Inflammatory macrophage (primary cell): ENCODE measurements around the gene CAT.

ENCODE experiments used
- DNase-seq, 2 donors: peaks; one replicate each; pipeline ENCODE4 v3.0.0-alpha.2; 2020 to 2022

CAT gene

DNA sequence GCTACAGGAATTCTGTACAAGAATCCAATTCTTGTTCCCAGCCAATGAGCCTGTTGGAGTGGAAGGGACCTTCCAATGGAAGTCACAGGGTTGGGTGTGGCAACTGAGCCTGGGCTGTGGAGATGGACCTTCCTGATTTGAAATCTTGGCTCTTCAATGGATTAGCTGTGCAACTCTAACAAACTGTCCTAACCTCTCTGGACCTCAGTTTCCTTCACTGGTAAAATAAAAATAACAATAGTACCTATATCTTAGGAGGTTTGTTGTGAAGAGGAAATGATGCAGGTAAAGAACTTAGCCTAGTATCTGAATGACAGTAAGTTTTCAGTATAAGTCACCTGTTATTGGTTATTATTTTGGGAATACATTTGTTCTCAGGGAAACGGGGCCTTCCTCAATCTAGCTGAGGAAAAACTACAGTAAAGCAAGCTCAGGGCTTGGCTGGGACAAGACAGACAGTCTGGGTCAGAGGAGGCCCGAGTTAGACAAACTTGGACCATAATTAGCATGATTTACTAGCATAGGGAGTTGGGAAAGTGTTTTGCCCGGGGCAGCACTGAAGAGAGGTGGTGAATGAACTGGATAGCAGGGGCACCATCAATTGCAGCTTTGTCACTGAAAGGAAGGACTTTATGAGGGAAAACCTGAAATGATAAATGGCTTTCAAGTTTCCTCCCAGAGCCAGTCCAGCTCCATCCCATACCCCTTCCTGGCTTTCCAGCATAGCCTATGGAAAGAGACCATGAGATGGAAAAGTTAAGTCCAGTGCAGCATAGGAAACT lies 61.2 kb downstream of the CAT start:
- no peak for DNase-seq

DNA sequence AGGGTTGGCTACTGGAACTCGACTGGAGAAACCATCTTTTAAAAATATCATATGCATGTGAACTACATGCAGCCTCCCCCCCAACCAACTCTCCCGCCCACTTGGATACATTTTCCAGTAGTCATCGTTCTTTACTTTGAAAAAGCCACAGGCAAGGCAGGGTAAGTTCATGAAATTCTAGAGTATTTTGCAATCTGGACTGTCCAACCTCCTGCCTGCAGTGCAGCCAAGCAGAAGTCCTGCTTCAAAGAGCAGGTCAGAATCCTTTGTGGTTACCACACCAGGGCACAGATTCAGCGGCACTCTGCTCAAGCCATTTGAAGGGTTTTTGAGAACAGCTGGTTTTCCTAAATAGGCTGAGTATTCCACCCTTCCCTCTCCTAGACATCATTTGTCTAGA lies 62.8 kb downstream of the CAT start:
- DNase-seq, result peak; percentile 83 to 92

DNA sequence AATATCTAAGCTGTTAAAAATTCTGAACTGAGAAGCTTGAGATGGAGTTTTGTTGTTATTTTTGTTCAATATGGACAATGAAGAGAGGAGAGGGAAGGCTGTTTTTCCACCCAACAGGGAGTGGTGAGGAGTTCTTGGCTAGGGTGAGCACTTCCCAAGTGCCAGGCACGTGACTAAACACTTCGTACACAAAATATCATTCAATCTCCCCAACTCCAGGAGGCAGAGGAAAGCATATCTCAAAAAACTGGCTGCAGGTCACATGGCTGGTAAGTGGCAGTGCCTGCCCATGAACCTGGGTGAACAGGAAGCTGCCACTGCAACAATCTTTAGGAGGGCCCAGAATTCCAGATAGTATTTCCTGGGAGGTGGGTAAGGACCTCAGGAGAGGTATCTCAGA lies 63.2 kb downstream of the CAT start:
- peak in 1 of 2 donors; percentile 25 for DNase-seq

DNA sequence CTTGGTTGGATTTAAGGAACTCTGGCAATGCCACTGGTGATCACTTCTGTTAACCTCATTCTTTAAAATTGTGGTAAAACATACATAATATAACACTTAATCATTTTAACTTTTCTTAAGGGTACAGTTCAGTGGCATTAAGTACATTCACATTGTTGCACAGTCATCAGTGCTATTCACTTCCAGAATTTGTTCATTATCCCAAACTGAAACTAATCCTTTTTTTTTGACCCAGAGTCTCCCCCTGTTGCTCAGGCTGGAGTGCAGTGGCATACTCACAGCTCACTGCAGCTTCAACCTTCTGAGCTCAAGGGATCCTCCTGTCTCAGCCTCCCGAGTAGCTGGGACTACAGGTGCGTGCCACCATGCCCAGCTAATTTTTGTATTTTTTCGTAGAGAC lies 64.2 kb downstream of the CAT start:
- DNase-seq, result peak; percentile 13 to 21

DNA sequence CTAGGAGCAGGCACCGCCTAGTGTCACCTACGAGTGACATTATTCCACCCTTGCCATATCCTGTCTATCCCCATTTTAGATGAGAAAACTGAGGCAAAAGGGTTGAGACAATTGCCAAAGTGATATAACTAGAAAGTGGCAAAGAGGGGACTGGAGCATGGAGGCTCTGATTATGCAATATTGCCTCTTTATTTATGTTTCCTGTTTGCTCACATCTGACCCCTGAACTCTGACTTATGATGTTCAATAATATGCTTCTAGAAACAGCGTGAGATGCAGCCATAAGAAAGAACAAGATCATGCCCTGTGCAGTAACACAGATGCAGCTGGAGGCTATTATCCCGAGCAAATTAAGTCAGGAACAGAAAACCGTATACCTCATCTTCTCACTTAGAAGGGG lies 67.1 kb downstream of the CAT start:
- DNase-seq, result no peak

DNA sequence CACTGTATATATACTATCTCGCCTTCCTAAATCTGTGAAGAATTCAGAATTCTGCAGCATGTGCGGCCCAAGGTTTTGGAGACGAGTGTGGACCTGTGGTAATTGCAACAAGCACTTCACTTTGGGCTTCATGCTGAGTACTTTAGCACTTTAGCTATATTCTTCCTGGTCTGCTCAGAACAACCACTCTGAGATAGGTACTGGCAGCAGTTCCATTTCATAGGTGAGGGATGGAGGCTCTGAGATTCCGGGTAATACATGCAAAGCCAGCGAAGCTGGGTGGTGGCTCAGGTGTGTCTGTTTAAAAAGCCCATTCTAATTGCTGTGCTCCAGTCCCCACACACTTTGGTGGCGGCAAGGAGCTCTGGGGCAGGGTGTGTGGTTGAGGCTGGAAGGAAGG lies 68.4 kb downstream of the CAT start:
- no peak for DNase-seq

DNA sequence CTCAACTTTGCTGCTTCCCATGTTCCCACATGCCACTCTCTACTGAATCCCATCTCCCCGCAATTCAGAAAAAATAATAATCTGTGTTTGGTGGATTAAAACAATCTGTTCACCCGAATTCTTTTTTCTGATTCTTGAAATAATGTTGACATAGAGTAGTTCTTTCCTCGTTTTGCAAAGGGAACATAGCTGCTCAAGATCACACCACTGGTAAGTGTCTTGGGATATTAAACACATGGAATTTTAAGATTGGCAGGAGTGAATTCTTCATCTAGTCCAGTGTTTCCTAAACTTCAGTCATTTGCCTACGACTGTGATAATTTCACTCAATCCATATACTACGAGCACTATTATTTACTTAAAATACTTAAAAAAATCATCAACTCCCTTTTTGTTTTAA lies 68.9 kb downstream of the CAT start:
- no peak for DNase-seq

DNA sequence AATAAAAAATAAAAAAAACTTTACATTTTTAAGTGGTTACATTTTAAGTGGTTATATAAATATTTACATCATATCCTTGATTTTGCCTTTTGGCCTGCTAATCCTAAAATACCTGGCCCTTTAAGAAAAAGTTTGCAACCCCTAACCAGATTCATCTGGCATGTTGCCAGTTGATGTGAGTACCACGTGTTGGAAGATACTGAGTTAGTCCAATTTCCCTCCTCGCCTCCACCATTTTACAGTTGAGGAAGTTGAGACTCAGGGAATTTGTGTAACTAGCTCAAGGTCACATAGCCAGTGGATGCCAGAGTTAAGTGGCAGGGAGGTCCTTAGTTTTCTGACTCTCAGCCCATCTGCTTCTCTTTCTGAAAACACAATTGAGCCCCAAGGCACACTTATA lies 69.8 kb downstream of the CAT start:
- peak; percentile 79 to 88 for DNase-seq

DNA sequence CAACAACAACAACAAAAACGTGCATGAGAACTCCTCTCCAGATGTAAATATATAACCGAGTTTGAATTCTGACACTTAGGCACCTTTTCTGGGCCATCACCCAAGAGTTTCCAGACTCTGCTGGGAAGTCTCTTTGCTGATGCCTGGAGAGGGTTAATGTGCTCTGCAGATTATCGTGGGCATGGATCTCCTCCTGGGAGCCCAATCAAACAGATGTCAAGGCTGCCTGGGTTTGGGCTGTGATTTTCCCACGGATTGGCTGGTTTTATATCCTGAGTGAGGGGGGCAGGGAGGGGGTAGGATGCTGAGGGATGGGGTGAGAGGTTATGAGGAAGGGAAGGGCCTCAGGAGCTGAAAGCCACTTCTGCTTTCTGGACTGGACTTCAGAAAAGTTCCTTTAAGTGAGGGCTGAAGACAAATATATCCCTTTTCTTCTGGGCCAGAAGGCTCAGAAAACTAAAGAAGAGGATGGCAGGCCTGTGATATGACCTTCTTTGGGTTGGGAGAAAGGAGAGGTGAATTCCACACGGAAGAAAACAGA lies 70.7 kb downstream of the CAT start:
- DNase-seq, result peak; percentile 62 to 64

DNA sequence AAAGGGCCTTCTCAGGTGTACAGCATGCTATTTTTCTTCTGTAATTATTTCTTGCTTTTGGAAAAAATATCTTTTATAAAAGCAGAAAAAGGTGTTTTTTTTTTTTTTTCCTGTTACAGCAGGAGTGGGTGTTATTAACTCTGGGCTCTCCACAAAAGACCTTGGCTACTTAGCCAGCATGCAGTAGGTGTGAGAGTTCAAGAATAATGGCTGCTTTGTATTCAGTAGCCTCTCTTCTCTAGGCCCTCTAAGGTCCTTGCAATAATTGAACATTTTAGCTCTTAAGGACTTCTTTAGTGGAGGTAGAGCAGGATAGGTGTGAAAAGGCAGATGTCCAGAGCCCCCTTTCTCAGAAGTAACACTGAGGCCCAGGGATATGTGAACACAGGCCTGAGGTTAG lies 71.5 kb downstream of the CAT start:
- DNase-seq, result no peak

DNA sequence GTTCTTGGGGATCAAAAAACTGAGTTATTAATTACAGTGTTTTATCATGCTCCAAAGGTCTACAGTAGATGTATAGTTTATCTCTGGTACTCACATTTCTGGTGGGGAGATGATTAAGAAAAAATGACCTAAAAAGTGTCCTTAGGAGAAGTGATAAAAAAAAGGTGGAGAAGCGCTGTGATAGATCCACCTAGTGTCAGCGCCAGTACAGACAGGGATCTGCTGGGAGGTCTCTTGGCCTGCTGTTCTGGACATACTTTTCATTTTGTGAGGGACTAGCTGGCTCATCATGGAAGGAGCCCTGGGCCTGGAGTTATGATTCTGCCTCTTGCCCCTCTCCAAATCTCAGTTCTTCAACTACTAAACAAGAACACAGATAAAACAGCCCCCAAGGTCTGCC lies 71.9 kb downstream of the CAT start:
- DNase-seq, result no peak

DNA sequence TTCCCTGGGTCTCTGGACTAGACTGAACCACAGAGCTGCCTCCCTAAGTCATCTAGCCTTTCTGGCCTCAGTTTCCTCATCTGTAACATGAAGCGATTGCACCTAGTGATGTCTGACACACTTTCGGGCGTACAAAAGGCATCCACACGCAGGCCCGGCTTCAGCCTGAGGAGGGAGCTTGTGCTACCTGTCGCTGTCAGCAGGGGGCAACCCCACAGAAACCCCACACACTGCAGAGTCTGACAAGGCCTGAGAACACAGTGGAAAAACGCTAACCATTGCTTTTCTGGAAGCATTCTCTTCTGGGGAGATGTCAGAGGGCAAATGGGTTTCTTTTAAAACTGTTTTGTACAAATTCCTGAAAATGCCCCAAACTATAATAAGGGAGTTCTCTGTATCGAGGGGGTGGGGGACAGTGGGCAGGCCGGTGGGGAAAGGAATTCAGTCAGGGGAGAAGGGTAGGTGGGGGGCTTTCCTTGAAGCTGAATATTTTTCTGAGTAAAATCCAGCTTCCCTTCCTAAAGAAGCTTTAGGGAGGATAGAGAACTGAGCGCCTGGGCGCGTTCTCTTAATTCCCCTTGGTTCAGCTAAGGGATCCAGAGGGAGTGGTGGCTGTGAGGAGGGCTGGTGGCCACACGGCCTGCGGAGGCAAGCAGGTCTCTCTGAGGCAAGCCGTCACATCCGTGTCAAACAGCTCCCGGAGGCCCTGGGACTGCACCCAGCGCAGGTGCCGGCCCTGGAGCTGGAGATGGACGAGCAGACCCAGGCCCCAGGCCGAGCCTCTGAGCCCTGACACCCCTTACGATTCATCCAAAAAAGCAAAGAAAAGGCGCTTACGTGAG lies 74.3 kb downstream of the CAT start:
- DNase-seq, result peak; percentile 52 to 71

DNA sequence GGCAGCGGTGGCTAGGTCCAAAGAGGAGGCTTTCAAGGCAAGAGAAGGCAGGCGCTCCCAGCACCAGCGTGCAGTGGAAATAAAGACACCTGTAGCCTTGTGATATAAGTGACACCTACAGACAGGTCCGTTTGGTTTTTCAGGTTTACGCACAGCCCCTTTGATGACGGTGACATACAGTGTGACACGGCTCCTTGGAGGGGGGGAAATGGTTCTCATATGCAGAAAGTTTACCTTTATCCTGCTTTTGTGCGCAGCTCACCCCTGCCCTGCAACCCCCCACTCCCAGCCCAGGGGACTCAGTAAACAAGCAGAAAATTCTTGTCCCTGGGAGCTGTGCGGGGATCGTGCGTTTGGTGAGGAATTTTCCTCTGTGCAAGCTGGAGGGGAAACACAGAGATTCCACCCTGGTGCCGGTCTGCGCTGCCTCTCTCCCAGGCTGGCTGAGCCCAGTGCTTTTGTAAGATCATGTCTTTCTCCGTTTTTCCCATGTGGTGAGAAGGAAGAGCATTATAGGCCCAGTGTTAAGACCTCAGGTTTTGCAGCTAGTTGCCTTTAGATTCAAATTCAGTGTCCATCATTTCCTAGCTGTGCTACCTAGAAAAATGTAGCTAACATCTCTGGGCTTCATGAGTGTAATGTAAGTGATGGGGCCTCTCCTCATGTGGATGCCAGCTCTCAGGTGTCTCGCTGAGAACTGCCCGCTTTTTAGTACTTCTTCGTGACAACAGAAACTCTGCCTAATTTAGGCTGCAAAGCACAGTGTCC lies 75.1 kb downstream of the CAT start, which contains the start of gene ELF5:
TSS of gene ELF5 (minus strand) at position 113 of the 768 bp plus-strand sequence. CDS start 8,045 bp downstream, outside the sequence.
- DNase-seq, result no peak

DNA sequence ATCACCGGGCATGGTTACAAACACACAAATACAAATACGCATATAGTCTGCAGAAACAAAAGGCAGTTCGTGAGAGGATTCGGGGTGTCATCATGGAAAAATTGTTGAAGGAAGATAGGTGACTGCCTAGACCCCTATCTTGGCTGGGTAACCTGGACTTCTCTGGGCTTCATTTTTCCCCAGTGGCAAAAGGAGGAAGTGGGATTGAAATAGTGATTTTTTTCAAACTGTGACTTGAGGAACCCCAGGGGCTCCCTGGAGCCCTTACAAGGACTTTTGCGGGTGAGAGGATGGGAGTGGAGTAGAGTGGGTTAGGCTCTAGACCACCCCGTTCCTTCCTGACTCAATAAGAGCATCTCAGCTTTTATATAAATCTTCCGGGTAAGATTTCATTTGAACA lies 75.9 kb downstream of the CAT start:
- peak; percentile 5 to 8 for DNase-seq

DNA sequence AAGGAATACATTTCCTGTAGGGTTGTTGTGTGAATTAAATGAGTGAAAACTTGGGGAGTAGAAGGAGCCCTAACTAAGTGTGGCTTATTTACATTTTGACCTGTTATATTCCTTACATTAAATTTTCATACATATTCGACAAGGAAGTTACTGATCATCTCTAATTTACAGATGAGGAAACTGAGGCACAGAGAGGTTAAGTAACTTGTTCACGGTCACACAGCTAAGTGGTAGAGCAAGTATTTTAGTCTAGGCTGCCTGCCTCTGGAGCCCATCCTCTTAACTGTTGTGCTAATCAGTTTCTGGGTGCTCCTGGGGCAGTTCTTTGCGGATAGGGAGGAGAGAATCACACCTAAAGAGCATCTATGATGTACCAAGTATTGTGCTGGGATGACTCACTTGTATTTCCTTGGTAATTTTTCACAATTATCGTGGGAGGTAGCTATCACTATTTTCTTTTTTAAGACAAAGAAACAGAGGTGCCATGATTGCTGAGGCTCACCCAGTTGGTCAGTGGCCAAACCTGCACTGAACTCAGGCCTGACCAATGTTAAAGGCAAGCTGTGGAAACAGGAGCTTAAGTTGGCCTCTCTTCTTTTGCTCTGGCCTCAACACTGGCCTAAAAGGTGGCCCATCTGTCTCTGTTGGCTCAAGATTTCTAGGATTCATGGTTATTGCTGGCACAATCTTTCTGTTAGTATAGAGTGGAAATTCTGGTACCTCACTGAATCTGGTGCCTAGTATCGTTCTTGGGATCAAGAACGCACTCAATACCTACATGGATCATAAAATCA lies 77.7 kb downstream of the CAT start:
- DNase-seq, result no peak

DNA sequence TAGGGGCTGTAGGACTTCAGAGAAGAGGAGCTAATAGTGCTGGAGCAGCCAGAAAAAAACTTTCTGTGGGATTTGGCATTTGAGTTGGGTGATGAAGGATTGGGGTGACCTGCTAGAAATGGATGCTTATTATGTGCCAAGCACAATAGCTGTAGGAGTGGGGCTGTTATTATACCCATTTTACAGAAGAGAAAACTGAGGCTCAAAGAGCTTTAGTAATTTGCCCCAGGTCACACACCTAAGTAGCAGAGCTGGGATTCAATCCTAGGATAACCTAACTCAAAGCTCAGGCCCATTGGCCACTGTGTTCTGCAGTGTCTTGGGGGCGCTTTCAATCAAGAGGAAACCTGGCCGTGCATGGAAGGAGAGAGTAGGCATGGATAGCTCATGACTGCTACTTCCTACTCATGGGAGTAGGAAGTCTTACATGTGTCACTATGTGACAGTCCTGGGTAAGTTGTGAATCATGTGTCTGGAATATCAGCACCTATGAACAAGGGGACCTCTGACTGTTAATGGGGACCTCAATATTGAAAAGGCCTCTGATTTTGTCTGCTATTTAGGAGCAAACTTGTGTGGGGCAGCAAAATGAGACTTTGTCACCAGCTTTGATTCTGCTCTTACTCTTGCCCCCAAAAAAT lies 81.0 kb downstream of the CAT start:
- peak in 1 of 2 donors; percentile 49 for DNase-seq

DNA sequence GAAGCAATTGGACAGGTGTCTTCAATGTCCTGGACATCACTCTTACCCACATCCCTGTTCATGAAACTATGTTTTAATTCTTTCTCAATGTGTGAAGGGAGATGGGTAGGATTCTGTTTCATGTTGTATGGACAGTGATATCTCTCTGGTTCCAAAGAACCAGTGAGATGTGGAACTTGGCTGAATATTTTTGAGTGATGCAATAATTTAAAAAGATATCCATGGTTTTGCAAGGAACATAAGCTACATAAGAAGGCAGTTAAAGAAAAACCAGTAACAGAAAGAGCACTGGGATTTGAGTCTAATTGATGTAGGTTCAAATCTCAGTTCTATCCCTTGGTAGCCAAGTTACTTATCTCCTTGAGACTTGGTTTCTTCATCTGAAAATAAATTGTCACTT lies 82.5 kb downstream of the CAT start:
- no peak for DNase-seq
